Choroid plexus epithelial cell (primary cell): ENCODE data around the gene MMD2.

ENCODE experiments used
- DNase-seq: peaks from one replicate; pipeline ENCODE4 v3.0.0-alpha.2; 2010; ENCODE audit warnings: low read depth
- H3K4me3 ChIP-seq: 2 replicates; pipeline ENCODE4 v1.5.1; 2011; ENCODE audit warnings: low read depth, mild to moderate bottlenecking, control low read depth, low read length, moderate library complexity
- CTCF ChIP-seq: conservative IDR thresholded peaks from 2 replicates; pipeline ENCODE4 v1.5.1; 2011; ENCODE audit warnings: low read depth, mild to moderate bottlenecking, control low read depth, inconsistent platforms, low read length, moderate library complexity

MMD2 gene, protein sequence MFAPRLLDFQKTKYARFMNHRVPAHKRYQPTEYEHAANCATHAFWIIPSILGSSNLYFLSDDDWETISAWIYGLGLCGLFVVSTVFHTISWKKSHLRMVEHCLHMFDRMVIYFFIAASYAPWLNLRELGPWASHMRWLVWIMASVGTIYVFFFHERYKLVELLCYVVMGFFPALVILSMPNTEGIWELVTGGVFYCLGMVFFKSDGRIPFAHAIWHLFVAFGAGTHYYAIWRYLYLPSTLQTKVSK

DNA sequence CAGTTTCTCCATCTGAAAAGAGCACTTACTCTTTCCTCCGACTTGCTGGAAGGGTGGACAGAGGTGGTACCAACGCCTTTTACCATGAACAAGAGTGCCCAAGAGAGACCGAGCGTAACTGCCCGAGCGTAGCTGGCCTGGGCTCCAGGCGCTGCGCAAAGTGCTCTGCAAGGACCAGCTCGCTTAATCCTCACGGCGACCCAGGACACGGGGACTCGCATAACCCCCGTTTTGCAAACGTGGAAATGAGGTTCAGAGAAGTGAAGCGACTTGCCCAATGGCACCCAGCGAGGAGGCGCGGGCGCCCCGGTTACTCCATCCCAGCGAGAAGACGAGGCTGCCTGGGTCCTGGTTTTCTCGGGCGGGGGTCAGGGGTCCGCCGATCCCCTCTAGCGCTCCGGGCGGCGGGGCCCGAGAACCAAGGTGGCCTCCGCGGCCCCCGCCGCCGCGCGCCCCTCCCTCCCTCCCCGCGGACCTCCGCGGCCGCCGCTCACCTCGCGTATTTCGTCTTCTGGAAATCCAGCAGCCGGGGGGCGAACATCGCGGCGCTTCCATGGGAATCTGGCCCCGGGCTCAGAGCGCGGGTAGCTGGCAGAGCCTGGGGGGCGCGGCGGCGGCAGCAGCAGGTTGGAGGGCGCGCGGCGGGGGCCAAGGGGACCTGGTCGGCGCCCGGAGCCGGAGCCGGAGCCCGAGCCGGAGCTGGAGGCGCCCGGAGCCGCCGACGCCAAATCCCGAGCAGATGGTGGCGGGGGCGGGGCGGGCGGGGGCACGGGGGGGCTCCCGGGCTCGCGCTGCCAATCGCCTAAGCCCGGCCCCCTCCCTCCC, at the start of gene MMD2:
TSS of gene MMD2 (minus strand) at position 711 of the 825 bp plus-strand sequence. CDS start at position 541, 170 bp downstream.
- DNase-seq, result no peak
- TF ChIP-seq CTCF, result no peak
- no peak within 1 kb of the TSS for H3K4me3 ChIP-seq

DNA sequence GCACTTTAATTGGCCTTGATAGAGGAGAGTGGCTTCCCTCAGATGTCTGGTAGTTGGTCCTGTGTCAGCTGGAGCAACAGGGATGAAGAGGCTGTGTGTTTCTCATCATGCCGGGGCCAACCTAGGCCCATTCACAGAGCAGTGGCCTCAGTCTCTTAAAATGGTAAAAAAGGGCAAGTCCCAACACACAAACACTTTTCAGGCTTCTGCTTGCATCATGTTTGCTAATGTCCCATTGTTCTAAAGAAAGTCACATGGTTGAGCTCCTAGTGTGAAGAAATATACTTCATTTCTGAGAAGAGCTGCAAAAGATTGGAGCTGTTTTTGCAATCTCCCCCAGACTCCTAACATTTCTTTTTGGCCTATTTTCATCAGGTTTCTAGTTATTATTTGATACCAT, 46.1 kb upstream of the MMD2 start:
- no peak for DNase-seq
- TF ChIP-seq CTCF, result no peak
- no peak overlapping the region for H3K4me3 ChIP-seq

DNA sequence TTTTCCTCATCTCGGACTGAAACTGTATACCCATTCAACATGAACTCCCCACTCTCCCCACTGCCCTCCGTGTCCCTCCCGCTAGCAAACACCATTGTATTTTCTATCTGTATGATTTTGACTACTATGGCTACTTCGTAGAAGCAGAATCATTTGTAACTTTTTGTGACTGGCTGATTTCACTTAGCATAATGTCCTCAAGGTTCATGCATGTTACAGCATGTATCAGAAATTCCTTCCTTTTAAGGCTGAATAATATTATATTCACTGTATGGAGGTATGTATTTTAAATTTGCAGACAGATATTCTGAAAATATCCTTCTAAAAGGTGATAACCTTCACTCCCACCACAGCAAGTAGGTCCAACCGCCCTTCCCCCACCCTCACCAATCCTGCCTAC, 42.9 kb upstream of the MMD2 start:
- no peak for TF ChIP-seq CTCF

DNA sequence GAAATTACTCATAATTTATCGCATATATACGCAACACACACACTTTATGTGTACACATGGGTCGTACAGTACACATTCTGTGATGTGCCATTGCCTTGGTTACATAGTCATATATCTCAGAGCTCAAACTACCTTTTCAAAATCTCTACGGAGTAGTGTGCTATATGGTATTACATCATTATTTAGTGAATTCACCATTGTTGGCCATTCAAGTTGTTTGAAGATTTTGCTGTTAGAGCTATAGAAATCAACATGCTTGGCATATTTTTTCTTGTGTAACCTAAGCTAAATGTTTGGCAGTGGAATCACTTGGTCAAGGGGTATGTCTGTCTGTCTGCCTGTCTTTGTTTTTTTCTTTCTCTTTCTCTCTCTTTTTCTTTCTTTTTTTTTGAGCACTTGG, 42.0 kb upstream of the MMD2 start:
- TF ChIP-seq CTCF, result no peak
- DNase-seq, result peak; percentile 3
- H3K4me3 ChIP-seq, result no peak overlapping the region

More for the DNA sequence above, 42.9 kb upstream of the MMD2 start:
- no peak for DNase-seq
- no peak overlapping the region for H3K4me3 ChIP-seq

GRCh38 chr7:4999369-4999950, 40.5 kb upstream of the MMD2 start:
- H3K4me3 ChIP-seq, result no peak overlapping the region
- no peak for TF ChIP-seq CTCF
- DNase-seq, result no peak

DNA sequence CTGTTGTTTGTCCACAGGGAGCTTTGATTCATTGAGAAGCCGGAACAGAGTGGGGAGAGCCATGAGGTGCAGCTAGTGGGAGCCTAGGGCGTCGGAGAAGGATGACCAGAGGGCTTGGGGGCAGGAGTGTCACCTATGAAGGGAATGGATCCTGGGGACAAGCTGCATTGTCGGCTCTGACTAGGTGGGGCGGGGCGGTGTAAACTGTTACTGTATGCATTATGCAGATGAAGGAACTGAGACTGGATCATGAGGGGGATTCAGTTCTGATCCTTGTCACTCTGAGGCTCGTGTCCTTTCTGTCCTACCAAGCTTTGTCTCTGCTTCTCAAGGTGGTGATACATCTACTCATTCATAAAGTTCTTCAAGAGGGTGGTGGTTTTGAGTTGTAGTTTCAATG, 39.9 kb upstream of the MMD2 start:
- TF ChIP-seq CTCF, result no peak
- no peak overlapping the region for H3K4me3 ChIP-seq
- DNase-seq, result no peak
